ENCODE results near the gene OTX2.
A peak's percentile ranks its signal among the peaks of the same experiment; 100 is the strongest.

OTX2 gene

GRCh38 chr14:56810147-56810719 lies at the start of gene OTX2:
Gene OTX2, minus strand, starts transcription at chr14:56810479. Its CDS starts 5,023 bp downstream, at chr14:56805456.
- H3K27me3 Mint-ChIP-seq = peaks cover 70 to 82% of the 10 kb centered on the region in 2 donors
- H3K27ac Mint-ChIP-seq = peak within 1 kb of the TSS; percentile 93
- H3K36me3 Mint-ChIP-seq = peaks cover 9 to 11% of the 10 kb centered on the region in 2 donors
- H3K4me1 Mint-ChIP-seq = peaks cover 9 to 24% of the 10 kb centered on the region in 2 donors
- ATAC-seq (replicated peaks) (no peak), DNase-seq (no peak)
- peak within 1 kb of the TSS; percentile 64 to 70 for H3K4me3 Mint-ChIP-seq
- peaks cover 3 to 10% of the 10 kb centered on the region in 2 donors for H3K9me3 Mint-ChIP-seq

GRCh38 chr14:56858422-56858821 lies 48.1 kb upstream of the OTX2 start:
- Mint-ChIP-seq H3K4me3 (no peak overlapping the region), H3K9me3 (peaks cover 0 to 2% of the 10 kb centered on the region in 2 donors), H3K4me1 (no peaks in the 10 kb centered on the region), H3K27ac (no peak overlapping the region), H3K27me3 (peaks cover 21 to 29% of the 10 kb centered on the region in 2 donors), H3K36me3 (no peaks in the 10 kb centered on the region)
- ATAC-seq (replicated peaks) = no peak
- DNase-seq = no peak

- Mint-ChIP-seq H3K4me1 (no peaks in the 10 kb centered on the region), H3K9me3 (peaks cover 0 to 2% of the 10 kb centered on the region in 2 donors), H3K4me3 (no peak overlapping the region), H3K27ac (no peak overlapping the region), H3K27me3 (peaks cover 21 to 29% of the 10 kb centered on the region in 2 donors), H3K36me3 (no peaks in the 10 kb centered on the region)
- no peak for DNase-seq
- ATAC-seq (replicated peaks) = no peak
Measured at GRCh38 chr14:56857216-56857615, 46.9 kb upstream of the OTX2 start.

- H3K27ac Mint-ChIP-seq = no peak overlapping the region
- H3K36me3 Mint-ChIP-seq = no peaks in the 10 kb centered on the region
- H3K9me3 Mint-ChIP-seq = peaks cover 0 to 2% of the 10 kb centered on the region in 2 donors
- no peaks in the 10 kb centered on the region for H3K4me1 Mint-ChIP-seq
- H3K4me3 Mint-ChIP-seq = no peak overlapping the region
- DNase-seq (no peak), ATAC-seq (replicated peaks) (no peak)
- H3K27me3 Mint-ChIP-seq = peaks cover 25 to 33% of the 10 kb centered on the region in 2 donors
Measured at GRCh38 chr14:56855891-56856461, 45.7 kb upstream of the OTX2 start.

- Mint-ChIP-seq H3K4me1 (no peaks in the 10 kb centered on the region), H3K36me3 (no peaks in the 10 kb centered on the region), H3K27me3 (peaks cover 19 to 28% of the 10 kb centered on the region in 2 donors), H3K9me3 (peaks cover 0 to 2% of the 10 kb centered on the region in 2 donors), H3K4me3 (no peak overlapping the region), H3K27ac (no peak overlapping the region)
- DNase-seq (no peak), ATAC-seq (replicated peaks) (no peak)
Measured at GRCh38 chr14:56854325-56854724, 44.0 kb upstream of the OTX2 start.

- Mint-ChIP-seq H3K36me3 (no peaks in the 10 kb centered on the region), H3K27ac (no peak overlapping the region), H3K9me3 (peaks cover 0 to 2% of the 10 kb centered on the region in 2 donors), H3K4me1 (peaks cover 0 to 2% of the 10 kb centered on the region in 2 donors), H3K27me3 (peaks cover 26 to 32% of the 10 kb centered on the region in 2 donors), H3K4me3 (no peak overlapping the region)
- DNase-seq = no peak
- no peak for ATAC-seq (replicated peaks)
Measured at GRCh38 chr14:56846970-56847930, 37.0 kb upstream of the OTX2 start.

GRCh38 chr14:56844406-56845002 lies 34.2 kb upstream of the OTX2 start:
- no peak for DNase-seq
- ATAC-seq (replicated peaks) = no peak
- H3K27ac Mint-ChIP-seq = no peak overlapping the region
- peaks cover 0 to 3% of the 10 kb centered on the region in 2 donors for H3K9me3 Mint-ChIP-seq
- H3K4me1 Mint-ChIP-seq = peaks cover 0 to 2% of the 10 kb centered on the region in 2 donors
- no peak overlapping the region for H3K4me3 Mint-ChIP-seq
- no peaks in the 10 kb centered on the region for H3K36me3 Mint-ChIP-seq
- H3K27me3 Mint-ChIP-seq = peaks cover 14 to 25% of the 10 kb centered on the region in 2 donors

- H3K27me3 Mint-ChIP-seq = peaks cover 4 to 6% of the 10 kb centered on the region in 2 donors
- H3K9me3 Mint-ChIP-seq = peaks cover 0 to 3% of the 10 kb centered on the region in 2 donors
- H3K27ac Mint-ChIP-seq = no peak overlapping the region
- no peaks in the 10 kb centered on the region for H3K36me3 Mint-ChIP-seq
- ATAC-seq (replicated peaks) = no peak
- DNase-seq = no peak
- H3K4me3 Mint-ChIP-seq = no peak overlapping the region
- H3K4me1 Mint-ChIP-seq = peaks cover 0 to 2% of the 10 kb centered on the region in 2 donors
Measured at GRCh38 chr14:56841611-56842010, 31.3 kb upstream of the OTX2 start.

GRCh38 chr14:56840221-56840620 lies 29.9 kb upstream of the OTX2 start:
- no peak for DNase-seq
- Mint-ChIP-seq H3K27ac (no peak overlapping the region), H3K4me3 (no peak overlapping the region), H3K36me3 (no peaks in the 10 kb centered on the region), H3K9me3 (peaks cover 0 to 3% of the 10 kb centered on the region in 2 donors), H3K27me3 (peaks cover 4 to 5% of the 10 kb centered on the region in 2 donors), H3K4me1 (peaks cover 0 to 2% of the 10 kb centered on the region in 2 donors)
- no peak for ATAC-seq (replicated peaks)

GRCh38 chr14:56829151-56829550 lies 18.9 kb upstream of the OTX2 start:
- Mint-ChIP-seq H3K4me1 (no peaks in the 10 kb centered on the region), H3K27me3 (peaks cover 4 to 6% of the 10 kb centered on the region in 2 donors)
- no peak for ATAC-seq (replicated peaks)

GRCh38 chr14:56826214-56826613 lies 15.9 kb upstream of the OTX2 start:
- no peaks in the 10 kb centered on the region for H3K4me1 Mint-ChIP-seq

More at GRCh38 chr14:56829151-56829550, 18.9 kb upstream of the OTX2 start:
- Mint-ChIP-seq H3K9me3 (peaks cover 0 to 6% of the 10 kb centered on the region in 2 donors), H3K27ac (no peak overlapping the region), H3K36me3 (no peaks in the 10 kb centered on the region), H3K4me3 (no peak overlapping the region)
- DNase-seq = no peak

GRCh38 chr14:56821805-56822610 lies 11.7 kb upstream of the OTX2 start:
- Mint-ChIP-seq H3K4me3 (no peak overlapping the region), H3K9me3 (peaks cover 0 to 2% of the 10 kb centered on the region in 2 donors), H3K4me1 (peaks cover 4 to 9% of the 10 kb centered on the region in 2 donors), H3K27me3 (peaks cover 24 to 30% of the 10 kb centered on the region in 2 donors), H3K36me3 (no peaks in the 10 kb centered on the region), H3K27ac (no peak overlapping the region)
- DNase-seq (no peak), ATAC-seq (replicated peaks) (no peak)

More at GRCh38 chr14:56826214-56826613, 15.9 kb upstream of the OTX2 start:
- no peak overlapping the region for H3K27ac Mint-ChIP-seq
- no peaks in the 10 kb centered on the region for H3K36me3 Mint-ChIP-seq
- DNase-seq (no peak), ATAC-seq (replicated peaks) (no peak)
- H3K9me3 Mint-ChIP-seq = peaks cover 0 to 2% of the 10 kb centered on the region in 2 donors
- H3K4me3 Mint-ChIP-seq = no peak overlapping the region
- H3K27me3 Mint-ChIP-seq = peaks cover 6 to 10% of the 10 kb centered on the region in 2 donors

- Mint-ChIP-seq H3K36me3 (no peaks in the 10 kb centered on the region), H3K27me3 (peaks cover 30 to 35% of the 10 kb centered on the region in 2 donors), H3K27ac (no peak overlapping the region), H3K4me3 (no peak overlapping the region), H3K9me3 (peaks cover 0 to 2% of the 10 kb centered on the region in 2 donors), H3K4me1 (peaks cover 4 to 15% of the 10 kb centered on the region in 2 donors)
- ATAC-seq (replicated peaks) (no peak), DNase-seq (no peak)
Measured at GRCh38 chr14:56821177-56821576, 10.9 kb upstream of the OTX2 start.

All from stimulated activated naive B cell treated with anti-CD40 and anti-IgM and Interleukin-4, amounts not matched to agents 10 μg/mL and 1 μg/mL and 100 μg/mL, for 72 hours (primary cell).